Activated CD4-positive, alpha-beta T cell treated with anti-CD3 and anti-CD28 coated beads, Interleukin-2, amount 10 ng/mL, durations not matched to agents 7 days and 5 days (primary cell): ENCODE data around the gene LTO1. TPM values are rescaled to one million over a fixed set of nuclear protein-coding genes. Genes with fewer than 3 reads are reported as not detected.

Source experiments
- CTCF ChIA-PET: fragments of 350-600 bp; sonication (Branson Sonifier 250); formaldehyde crosslinking; loops from one replicate; lab custom pipeline; 2021; ENCODE audit warnings: antibody characterized with exemption; lab: Charles Lee
- POLR2A ChIA-PET: fragments of 350-600 bp; sonication (Branson Sonifier 250); formaldehyde crosslinking; loops from one replicate; lab custom pipeline; 2021; ENCODE audit warnings: antibody characterized with exemption; lab: Charles Lee
- DNase-seq: peaks from one replicate; pipeline ENCODE4 v3.0.0-alpha.2; 2020
- H3K27ac Mint-ChIP-seq: one replicate; pipeline ENCODE4 v1.8.0; 2021; ENCODE audit warnings: mild to moderate bottlenecking, moderate library complexity, mixed read lengths
- H3K27me3 Mint-ChIP-seq: one replicate; pipeline ENCODE4 v1.8.0; 2021; ENCODE audit warnings: mixed read lengths
- H3K36me3 Mint-ChIP-seq: one replicate; pipeline ENCODE4 v1.8.0; 2021; ENCODE audit warnings: low read depth, mixed read lengths
- H3K4me1 Mint-ChIP-seq: one replicate; pipeline ENCODE4 v1.8.0; 2021; ENCODE audit warnings: mixed read lengths
- H3K4me3 Mint-ChIP-seq: one replicate; pipeline ENCODE4 v1.8.0; 2021; ENCODE audit warnings: mild to moderate bottlenecking, moderate library complexity, mixed read lengths
- H3K9me3 Mint-ChIP-seq: one replicate; pipeline ENCODE4 v1.8.0; 2021; ENCODE audit warnings: mixed read lengths
- total RNA-seq, 2 experiments: library from RNA; stranded (reverse); gene quantifications; one replicate each; pipeline ENCODE4 v1.2.3, GENCODE V29; 2021

The LTO1 gene
- total RNA-seq, 2 experiments from 2014 or later = 30.7 to 34.0 TPM

DNA sequence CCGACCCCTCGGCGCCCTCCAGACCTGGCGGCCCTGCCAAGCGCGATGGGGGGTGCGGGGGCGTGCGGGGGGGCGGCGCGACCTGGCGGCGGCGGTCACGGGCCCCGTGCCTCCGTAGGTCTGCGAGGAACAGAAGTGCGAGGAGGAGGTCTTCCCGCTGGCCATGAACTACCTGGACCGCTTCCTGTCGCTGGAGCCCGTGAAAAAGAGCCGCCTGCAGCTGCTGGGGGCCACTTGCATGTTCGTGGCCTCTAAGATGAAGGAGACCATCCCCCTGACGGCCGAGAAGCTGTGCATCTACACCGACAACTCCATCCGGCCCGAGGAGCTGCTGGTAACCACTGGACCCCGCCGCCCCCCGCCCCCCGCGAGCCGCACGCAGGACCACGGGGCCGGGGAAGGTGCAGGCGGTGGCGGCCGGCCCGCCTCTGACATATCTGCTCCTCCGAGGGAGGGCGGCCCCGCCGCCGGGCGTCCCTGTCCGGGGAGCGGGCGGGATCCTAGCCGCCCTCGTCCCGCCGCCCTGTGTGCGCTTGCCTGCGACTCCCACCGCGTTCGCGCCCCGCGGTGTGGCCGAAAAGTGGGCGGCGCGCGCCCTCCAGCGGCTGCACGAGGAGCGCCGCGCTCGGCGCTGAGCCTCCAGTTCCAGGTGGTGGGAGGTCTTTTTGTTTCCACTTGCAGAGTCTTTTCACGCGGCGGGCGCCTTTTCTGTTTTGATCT is 32.1 kb downstream of the LTO1 start:
- peak; percentile 73 for DNase-seq
- H3K4me1 Mint-ChIP-seq = peaks cover 12% of the 10 kb centered on the region
- H3K9me3 Mint-ChIP-seq = no peaks in the 10 kb centered on the region
- H3K4me3 Mint-ChIP-seq = peak overlapping the region; percentile 68
- H3K36me3 Mint-ChIP-seq = no peaks in the 10 kb centered on the region
- ChIA-PET POLR2A (no interaction called here), CTCF (interaction anchor here (1.0 to 2.2 kb wide), 7 partner anchors 12 to 542 kb away, joined by 3 to 7 read pairs (median 4); no protein-coding TSS in a partner anchor)
- H3K27me3 Mint-ChIP-seq = peaks cover 32% of the 10 kb centered on the region
- H3K27ac Mint-ChIP-seq = no peak overlapping the region

- peak overlapping the region; percentile 38 for H3K4me3 Mint-ChIP-seq
- POLR2A ChIA-PET = no interaction called here
- peak; percentile 49 for DNase-seq
- no peaks in the 10 kb centered on the region for H3K36me3 Mint-ChIP-seq
- peaks cover 37% of the 10 kb centered on the region for H3K27me3 Mint-ChIP-seq
- no peaks in the 10 kb centered on the region for H3K9me3 Mint-ChIP-seq
- CTCF ChIA-PET = interaction anchor here (1.0 to 2.2 kb wide), 6 partner anchors 13 to 542 kb away, joined by 3 to 7 read pairs (median 4); no protein-coding TSS in a partner anchor
- no peak overlapping the region for H3K27ac Mint-ChIP-seq
- peaks cover 16% of the 10 kb centered on the region for H3K4me1 Mint-ChIP-seq
These were observed 32.6 kb downstream of the LTO1 start for GRCh38 chr11:69642549-69642912.

- Mint-ChIP-seq H3K27ac (no peak overlapping the region), H3K27me3 (peaks cover 40% of the 10 kb centered on the region), H3K9me3 (no peaks in the 10 kb centered on the region), H3K4me1 (peaks cover 19% of the 10 kb centered on the region), H3K4me3 (peak overlapping the region; percentile 38), H3K36me3 (no peaks in the 10 kb centered on the region)
- ChIA-PET CTCF (interaction anchor here (1.2 to 1.5 kb wide), 3 partner anchors 15 to 541 kb away, joined by 3 to 5 read pairs (median 3); no protein-coding TSS in a partner anchor), POLR2A (no interaction called here)
- no peak for DNase-seq
These were observed 33.2 kb downstream of the LTO1 start for GRCh38 chr11:69641681-69642548.

GRCh38 chr11:69640995-69641581 is 34.1 kb downstream of the LTO1 start, which contains the start of gene CCND1:
CCND1 (plus strand) TSS chr11:69641156; CDS start chr11:69641314, 158 bp downstream.
- H3K4me3 Mint-ChIP-seq = peak within 1 kb of the TSS; percentile 51
- POLR2A ChIA-PET = no interaction called here

DNA sequence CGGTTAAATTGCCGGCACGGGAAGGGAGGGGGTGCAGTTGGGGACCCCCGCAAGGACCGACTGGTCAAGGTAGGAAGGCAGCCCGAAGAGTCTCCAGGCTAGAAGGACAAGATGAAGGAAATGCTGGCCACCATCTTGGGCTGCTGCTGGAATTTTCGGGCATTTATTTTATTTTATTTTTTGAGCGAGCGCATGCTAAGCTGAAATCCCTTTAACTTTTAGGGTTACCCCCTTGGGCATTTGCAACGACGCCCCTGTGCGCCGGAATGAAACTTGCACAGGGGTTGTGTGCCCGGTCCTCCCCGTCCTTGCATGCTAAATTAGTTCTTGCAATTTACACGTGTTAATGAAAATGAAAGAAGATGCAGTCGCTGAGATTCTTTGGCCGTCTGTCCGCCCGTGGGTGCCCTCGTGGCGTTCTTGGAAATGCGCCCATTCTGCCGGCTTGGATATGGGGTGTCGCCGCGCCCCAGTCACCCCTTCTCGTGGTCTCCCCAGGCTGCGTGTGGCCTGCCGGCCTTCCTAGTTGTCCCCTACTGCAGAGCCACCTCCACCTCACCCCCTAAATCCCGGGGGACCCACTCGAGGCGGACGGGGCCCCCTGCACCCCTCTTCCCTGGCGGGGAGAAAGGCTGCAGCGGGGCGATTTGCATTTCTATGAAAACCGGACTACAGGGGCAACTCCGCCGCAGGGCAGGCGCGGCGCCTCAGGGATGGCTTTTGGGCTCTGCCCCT is 34.7 kb downstream of the LTO1 start:
- H3K4me1 Mint-ChIP-seq = peaks cover 23% of the 10 kb centered on the region
- POLR2A ChIA-PET = no interaction called here
- no peaks in the 10 kb centered on the region for H3K9me3 Mint-ChIP-seq
- H3K27me3 Mint-ChIP-seq = peaks cover 51% of the 10 kb centered on the region
- CTCF ChIA-PET = no interaction called here
- DNase-seq = no peak
- peak overlapping the region; percentile 39 for H3K4me3 Mint-ChIP-seq
- no peaks in the 10 kb centered on the region for H3K36me3 Mint-ChIP-seq
- H3K27ac Mint-ChIP-seq = no peak overlapping the region

More at GRCh38 chr11:69640995-69641581, 34.1 kb downstream of the LTO1 start, which contains the start of gene CCND1:
- DNase-seq = no peak
- H3K4me1 Mint-ChIP-seq = peaks cover 23% of the 10 kb centered on the region
- H3K36me3 Mint-ChIP-seq = no peaks in the 10 kb centered on the region
- H3K27ac Mint-ChIP-seq = no peak within 1 kb of the TSS
- H3K9me3 Mint-ChIP-seq = no peaks in the 10 kb centered on the region
- CTCF ChIA-PET = no interaction called here
- peaks cover 45% of the 10 kb centered on the region for H3K27me3 Mint-ChIP-seq

GRCh38 chr11:69639831-69640230 is 35.3 kb downstream of the LTO1 start:
- CTCF ChIA-PET = no interaction called here
- POLR2A ChIA-PET = no interaction called here
- Mint-ChIP-seq H3K27ac (peak overlapping the region; percentile 25), H3K36me3 (no peaks in the 10 kb centered on the region), H3K9me3 (no peaks in the 10 kb centered on the region), H3K4me3 (no peak overlapping the region), H3K4me1 (peaks cover 23% of the 10 kb centered on the region), H3K27me3 (peaks cover 57% of the 10 kb centered on the region)
- no peak for DNase-seq

DNA sequence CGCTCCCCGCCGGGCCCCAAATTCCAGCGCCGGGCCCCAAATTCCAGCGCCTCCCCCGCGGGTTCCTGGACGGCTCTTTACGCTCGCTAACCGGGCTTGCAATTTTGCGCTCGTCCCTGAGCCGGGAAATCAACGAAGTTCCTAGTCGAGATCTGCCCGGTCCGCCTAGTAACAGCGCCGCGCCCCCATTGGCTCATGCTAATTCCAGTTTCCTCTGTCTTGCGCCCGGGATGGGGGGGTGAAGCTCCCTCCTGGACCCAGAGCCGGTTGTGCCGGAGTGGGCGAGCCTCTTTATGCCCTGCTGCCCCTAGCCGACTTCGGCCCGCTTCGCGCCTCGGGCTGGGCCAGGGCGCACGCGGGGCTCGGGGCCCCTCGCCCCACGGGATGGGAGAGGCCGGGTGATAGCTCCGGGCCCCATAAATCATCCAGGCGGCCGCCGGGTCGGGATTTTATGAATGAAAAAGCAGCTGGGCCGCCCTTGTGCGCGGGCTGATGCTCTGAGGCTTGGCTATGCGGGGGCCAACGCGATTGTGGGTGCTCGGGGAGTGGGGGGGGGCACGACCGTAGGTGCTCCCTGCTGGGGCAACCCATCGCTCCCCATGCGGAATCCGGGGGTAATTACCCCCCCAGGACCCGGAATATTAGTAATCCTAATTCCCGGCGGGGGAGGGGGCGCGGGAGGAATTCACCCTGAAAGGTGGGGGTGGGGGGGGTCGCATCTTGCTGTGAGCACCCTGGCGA is 36.0 kb downstream of the LTO1 start:
- H3K9me3 Mint-ChIP-seq = no peaks in the 10 kb centered on the region
- H3K4me1 Mint-ChIP-seq = peaks cover 23% of the 10 kb centered on the region
- no peaks in the 10 kb centered on the region for H3K36me3 Mint-ChIP-seq
- H3K4me3 Mint-ChIP-seq = no peak overlapping the region
- ChIA-PET CTCF (no interaction called here), POLR2A (no interaction called here)
- H3K27ac Mint-ChIP-seq = peak overlapping the region; percentile 54
- no peak for DNase-seq
- peaks cover 61% of the 10 kb centered on the region for H3K27me3 Mint-ChIP-seq

GRCh38 chr11:69637941-69638871 is 36.9 kb downstream of the LTO1 start:
- Mint-ChIP-seq H3K9me3 (no peaks in the 10 kb centered on the region), H3K4me1 (peaks cover 23% of the 10 kb centered on the region), H3K27me3 (peaks cover 66% of the 10 kb centered on the region), H3K27ac (no peak overlapping the region), H3K4me3 (no peak overlapping the region), H3K36me3 (no peaks in the 10 kb centered on the region)
- ChIA-PET CTCF (no interaction called here), POLR2A (no interaction called here)
- DNase-seq = no peak

DNA sequence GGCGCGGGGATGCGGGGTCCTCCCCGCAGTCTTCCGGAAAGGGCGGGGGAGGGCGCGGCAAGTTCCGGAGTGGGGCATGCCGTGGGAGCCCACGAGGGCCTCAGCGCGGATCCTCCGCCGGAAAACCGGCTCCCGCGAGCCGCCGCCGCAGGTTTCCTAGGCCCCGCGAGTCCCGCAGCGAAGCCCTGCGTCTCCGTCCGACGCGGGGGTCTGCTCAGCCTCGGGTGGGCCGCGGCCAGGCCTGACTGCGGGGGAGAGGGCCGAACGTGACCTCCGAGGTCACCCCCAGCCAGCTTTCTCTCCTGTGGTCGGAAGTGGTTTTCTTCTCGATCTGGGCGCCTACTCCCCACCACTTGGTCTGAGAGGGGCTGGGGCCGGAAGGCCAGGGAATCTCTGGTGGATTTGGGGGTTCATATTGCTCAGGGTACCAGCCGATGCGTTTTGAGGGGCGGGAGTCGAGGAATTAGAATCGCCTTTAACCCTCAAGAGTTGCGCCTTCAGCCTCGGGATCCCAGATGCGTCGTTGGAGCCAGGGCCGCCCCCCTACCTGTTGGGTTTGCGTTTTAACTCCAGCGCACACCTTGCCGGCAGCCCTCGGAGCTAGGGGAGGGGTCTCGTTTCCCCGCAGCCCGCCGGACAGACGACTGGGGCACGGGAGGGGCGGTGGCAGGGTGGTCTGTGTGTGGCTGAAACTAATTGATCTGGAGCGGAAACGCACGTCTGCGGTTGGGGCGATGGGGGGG is 37.8 kb downstream of the LTO1 start:
- Mint-ChIP-seq H3K9me3 (no peaks in the 10 kb centered on the region), H3K4me3 (no peak overlapping the region), H3K27ac (peak overlapping the region; percentile 54), H3K36me3 (no peaks in the 10 kb centered on the region), H3K27me3 (peaks cover 71% of the 10 kb centered on the region), H3K4me1 (peaks cover 23% of the 10 kb centered on the region)
- CTCF ChIA-PET = no interaction called here
- no peak for DNase-seq
- POLR2A ChIA-PET = no interaction called here

- no peak overlapping the region for H3K27ac Mint-ChIP-seq
- no peaks in the 10 kb centered on the region for H3K36me3 Mint-ChIP-seq
- no peak overlapping the region for H3K4me3 Mint-ChIP-seq
- POLR2A ChIA-PET = no interaction called here
- no peak for DNase-seq
- H3K9me3 Mint-ChIP-seq = no peaks in the 10 kb centered on the region
- peaks cover 75% of the 10 kb centered on the region for H3K27me3 Mint-ChIP-seq
- H3K4me1 Mint-ChIP-seq = peaks cover 23% of the 10 kb centered on the region
- CTCF ChIA-PET = interaction anchor here (0.6 kb wide), 1 partner anchor 300 kb away, joined by 3 read pairs; no protein-coding TSS in a partner anchor
These were observed 38.5 kb downstream of the LTO1 start for GRCh38 chr11:69636512-69637197.
